ENCODE results near the gene COL18A1.
"Not testable (repeated sequence)": the region's sequence is repeated elsewhere in the genome, so short reads cannot be mapped to it uniquely, and the experiment has no call there.

The COL18A1 gene

GRCh38 chr21:45442276-45442675 is 37.3 kb downstream of the COL18A1 start:
- TF ChIP-seq MAX (IDR thresholded peaks at IDR 0.05; ENCODE audit: low read depth, low read length): no peak
- no peak for TF ChIP-seq POLR2A (IDR thresholded peaks at IDR 0.05; ENCODE audit: extremely low read depth, insufficient read length)
- no peak for TF ChIP-seq MYC (IDR thresholded peaks at IDR 0.05; ENCODE audit: low read depth, low read length)
- TF ChIP-seq, protein P1, sequence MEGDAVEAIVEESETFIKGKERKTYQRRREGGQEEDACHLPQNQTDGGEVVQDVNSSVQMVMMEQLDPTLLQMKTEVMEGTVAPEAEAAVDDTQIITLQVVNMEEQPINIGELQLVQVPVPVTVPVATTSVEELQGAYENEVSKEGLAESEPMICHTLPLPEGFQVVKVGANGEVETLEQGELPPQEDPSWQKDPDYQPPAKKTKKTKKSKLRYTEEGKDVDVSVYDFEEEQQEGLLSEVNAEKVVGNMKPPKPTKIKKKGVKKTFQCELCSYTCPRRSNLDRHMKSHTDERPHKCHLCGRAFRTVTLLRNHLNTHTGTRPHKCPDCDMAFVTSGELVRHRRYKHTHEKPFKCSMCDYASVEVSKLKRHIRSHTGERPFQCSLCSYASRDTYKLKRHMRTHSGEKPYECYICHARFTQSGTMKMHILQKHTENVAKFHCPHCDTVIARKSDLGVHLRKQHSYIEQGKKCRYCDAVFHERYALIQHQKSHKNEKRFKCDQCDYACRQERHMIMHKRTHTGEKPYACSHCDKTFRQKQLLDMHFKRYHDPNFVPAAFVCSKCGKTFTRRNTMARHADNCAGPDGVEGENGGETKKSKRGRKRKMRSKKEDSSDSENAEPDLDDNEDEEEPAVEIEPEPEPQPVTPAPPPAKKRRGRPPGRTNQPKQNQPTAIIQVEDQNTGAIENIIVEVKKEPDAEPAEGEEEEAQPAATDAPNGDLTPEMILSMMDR (IDR thresholded peaks at IDR 0.05; ENCODE audit: low read depth, low read length): no peak
- no peak for DNase-seq (ENCODE audit: low read depth)
- H3K4me3 ChIP-seq (ENCODE audit: low read depth, low read length): no peak overlapping the region

GRCh38 chr21:45442686-45443594 is 38.0 kb downstream of the COL18A1 start:
- H3K4me3 ChIP-seq (ENCODE audit: low read depth, low read length); DNase-seq (ENCODE audit: low read depth): not testable (repeated sequence)

DNA sequence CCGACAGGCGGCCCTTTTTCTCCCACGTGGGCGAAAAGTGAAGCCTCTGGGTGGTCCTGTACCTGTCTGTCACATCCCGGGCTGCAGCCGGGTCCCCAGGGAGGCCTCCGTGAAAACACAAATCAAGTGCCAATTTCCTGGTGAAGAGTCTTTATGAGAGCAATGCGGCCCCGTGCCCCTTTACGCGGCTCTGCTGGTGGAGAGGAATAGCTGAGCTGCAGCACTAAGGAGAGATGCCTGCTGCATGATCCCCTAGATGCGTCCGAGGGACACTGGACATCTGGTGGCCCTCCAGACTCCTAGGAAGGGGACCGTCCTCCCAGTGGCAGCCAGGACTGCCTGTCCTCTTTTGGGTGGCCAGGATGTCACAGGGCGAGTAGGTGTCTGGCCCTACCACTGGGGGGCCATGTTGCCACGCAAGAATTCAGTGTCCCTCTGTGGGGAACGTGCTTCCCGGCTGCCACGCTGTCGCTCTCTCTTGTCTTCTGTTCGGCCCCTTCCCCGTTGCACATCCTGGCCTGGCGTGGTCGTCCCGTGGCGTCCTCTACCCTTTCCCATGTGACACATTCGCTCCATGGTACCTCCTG is 38.7 kb downstream of the COL18A1 start:
- no peak overlapping the region for H3K4me3 ChIP-seq (ENCODE audit: low read depth, low read length)
- peak; percentile 33 for DNase-seq (ENCODE audit: low read depth)
- TF ChIP-seq MAX (IDR thresholded peaks at IDR 0.05; ENCODE audit: low read depth, low read length) (peak; percentile 44; the same call in 1 of the 2 replicates), POLR2A (IDR thresholded peaks at IDR 0.05; ENCODE audit: extremely low read depth, insufficient read length) (no peak), MYC (IDR thresholded peaks at IDR 0.05; ENCODE audit: low read depth, low read length) (no peak)
- TF ChIP-seq, protein P1 (IDR thresholded peaks at IDR 0.05; ENCODE audit: low read depth, low read length): peak; percentile 4

- no peak overlapping the region for H3K4me3 ChIP-seq (ENCODE audit: low read depth, low read length)
- DNase-seq (ENCODE audit: low read depth): no peak
- TF ChIP-seq, protein P1 (IDR thresholded peaks at IDR 0.05; ENCODE audit: low read depth, low read length): no peak
- peak; percentile 52 for TF ChIP-seq MYC (IDR thresholded peaks at IDR 0.05; ENCODE audit: low read depth, low read length)
- TF ChIP-seq POLR2A (IDR thresholded peaks at IDR 0.05; ENCODE audit: extremely low read depth, insufficient read length): no peak
- TF ChIP-seq MAX (IDR thresholded peaks at IDR 0.05; ENCODE audit: low read depth, low read length): peak; percentile 77
Observed at GRCh38 chr21:45444385-45444784, 39.4 kb downstream of the COL18A1 start.

- no peak for DNase-seq (ENCODE audit: low read depth)
- H3K4me3 ChIP-seq (ENCODE audit: low read depth, low read length): no peak overlapping the region
- TF ChIP-seq MAX (IDR thresholded peaks at IDR 0.05; ENCODE audit: low read depth, low read length): no peak
- TF ChIP-seq MYC (IDR thresholded peaks at IDR 0.05; ENCODE audit: low read depth, low read length): no peak
- TF ChIP-seq POLR2A (IDR thresholded peaks at IDR 0.05; ENCODE audit: extremely low read depth, insufficient read length): no peak
- TF ChIP-seq, protein P1 (IDR thresholded peaks at IDR 0.05; ENCODE audit: low read depth, low read length): no peak
Observed at GRCh38 chr21:45445369-45445768, 40.4 kb downstream of the COL18A1 start.

DNA sequence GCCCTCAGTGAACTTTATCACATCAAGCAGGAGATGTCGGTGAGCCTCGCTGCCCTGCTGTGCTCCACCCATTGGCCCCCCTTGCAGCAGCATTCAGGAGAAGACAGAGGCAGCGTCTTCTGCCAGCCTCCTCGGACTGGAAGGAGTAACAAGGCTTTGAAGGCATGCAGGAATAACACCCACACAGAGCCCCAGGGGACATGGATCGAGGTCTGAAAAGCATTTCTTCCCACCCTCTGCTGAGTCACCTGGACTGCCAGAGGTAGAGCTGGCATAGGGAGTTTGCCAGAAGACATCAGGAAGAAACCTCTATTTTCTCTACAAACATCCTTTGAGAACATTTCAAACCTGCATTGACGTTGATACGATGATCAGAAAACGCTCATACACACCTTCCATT is 42.9 kb downstream of the COL18A1 start:
- no peak overlapping the region for H3K4me3 ChIP-seq (ENCODE audit: low read depth, low read length)
- TF ChIP-seq, protein P1 (IDR thresholded peaks at IDR 0.05; ENCODE audit: low read depth, low read length): no peak
- no peak for TF ChIP-seq POLR2A (IDR thresholded peaks at IDR 0.05; ENCODE audit: extremely low read depth, insufficient read length)
- no peak for TF ChIP-seq MAX (IDR thresholded peaks at IDR 0.05; ENCODE audit: low read depth, low read length)
- TF ChIP-seq MYC (IDR thresholded peaks at IDR 0.05; ENCODE audit: low read depth, low read length): no peak
- DNase-seq (ENCODE audit: low read depth): no peak

Measured in NB4 (cell line).